ENCODE results near the gene KRT74. TPM values are rescaled to one million over a fixed set of nuclear protein-coding genes. Genes with fewer than 3 reads are reported as not detected.

KRT74 gene
- total RNA-seq, 4 donors from 2014 or later, result not detected

- Histone ChIP-seq H3K4me3 (no peak overlapping the region), H3K4me1 (peaks cover 0 to 11% (median 0%) of the 10 kb centered on the region in 3 donors), H3K36me3 (no peaks in the 10 kb centered on the region), H3K9me3 (no peaks in the 10 kb centered on the region), H3K27ac (no peak overlapping the region), H3K27me3 (peaks cover 4% of the 10 kb centered on the region)
- TF ChIP-seq POLR2A (IDR thresholded peaks at IDR 0.05), result no peak
- no peak for TF ChIP-seq POLR2AphosphoS5 (IDR thresholded peaks at IDR 0.05)
- TF ChIP-seq EP300 (IDR thresholded peaks at IDR 0.05), result no peak
- no peak for TF ChIP-seq CTCF (IDR thresholded peaks at IDR 0.05)
- no peak for ATAC-seq
Observed at GRCh38 chr12:52542157-52542556, 31.5 kb downstream of the KRT74 start.

DNA sequence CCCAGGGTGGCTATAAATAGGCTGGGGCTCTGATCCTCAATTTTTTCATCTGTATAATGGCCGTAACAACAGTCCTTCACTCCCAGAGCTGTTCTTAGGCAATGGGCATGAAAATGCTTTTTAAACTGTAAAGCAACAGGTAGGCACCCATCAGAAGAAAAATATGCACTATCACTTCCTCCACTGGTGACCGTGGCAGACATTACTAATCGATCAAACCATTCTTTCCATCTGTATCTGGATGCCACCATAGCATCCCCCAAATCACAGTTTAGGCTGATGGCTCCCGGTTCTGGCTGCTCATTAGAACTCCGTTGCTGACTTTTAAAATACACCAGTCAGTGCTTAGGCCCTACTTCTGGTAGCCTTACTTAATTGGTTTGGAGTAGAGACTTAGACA lies 31.9 kb downstream of the KRT74 start:
- Histone ChIP-seq H3K4me3 (no peak overlapping the region), H3K9me3 (no peaks in the 10 kb centered on the region), H3K36me3 (no peaks in the 10 kb centered on the region), H3K27me3 (peaks cover 4% of the 10 kb centered on the region), H3K4me1 (peaks cover 0 to 11% (median 0%) of the 10 kb centered on the region in 3 donors), H3K27ac (no peak overlapping the region)
- TF ChIP-seq POLR2A (IDR thresholded peaks at IDR 0.05), result no peak
- no peak for TF ChIP-seq CTCF (IDR thresholded peaks at IDR 0.05)
- no peak for TF ChIP-seq EP300 (IDR thresholded peaks at IDR 0.05)
- no peak for TF ChIP-seq POLR2AphosphoS5 (IDR thresholded peaks at IDR 0.05)
- 95 to 97% methylated on average over 4 to 5 of the region's 5 CpGs for WGBS, 2 donors (ENCODE audit: low coverage in 1 of 2)
- no peak for ATAC-seq

GRCh38 chr12:52540531-52540930 lies 33.1 kb downstream of the KRT74 start:
- no peak overlapping the region for H3K27ac ChIP-seq
- H3K4me3 ChIP-seq, result no peak overlapping the region
- peaks cover 0 to 11% (median 0%) of the 10 kb centered on the region in 3 donors for H3K4me1 ChIP-seq
- peaks cover 4% of the 10 kb centered on the region for H3K27me3 ChIP-seq
- 100% methylated on average over 2 of the region's 7 CpGs; no CpG with 5 or more reads in 1 of the 2 donors for WGBS, 2 donors (ENCODE audit: low coverage in 1 of 2)
- no peaks in the 10 kb centered on the region for H3K36me3 ChIP-seq
- no peak for TF ChIP-seq CTCF (IDR thresholded peaks at IDR 0.05)
- no peaks in the 10 kb centered on the region for H3K9me3 ChIP-seq
- no peak for ATAC-seq

GRCh38 chr12:52539821-52540173 lies 33.8 kb downstream of the KRT74 start:
- Histone ChIP-seq H3K9me3 (no peaks in the 10 kb centered on the region), H3K27ac (no peak overlapping the region), H3K27me3 (peaks cover 4% of the 10 kb centered on the region), H3K36me3 (no peaks in the 10 kb centered on the region), H3K4me1 (peaks cover 0 to 11% (median 0%) of the 10 kb centered on the region in 3 donors), H3K4me3 (no peak overlapping the region)
- no peak for ATAC-seq
- TF ChIP-seq POLR2AphosphoS5 (IDR thresholded peaks at IDR 0.05) (no peak), CTCF (IDR thresholded peaks at IDR 0.05) (no peak), EP300 (IDR thresholded peaks at IDR 0.05) (no peak), POLR2A (IDR thresholded peaks at IDR 0.05) (no peak)
- 94 to 100% methylated on average over 2 of the region's 3 CpGs for WGBS, 2 donors (ENCODE audit: low coverage in 1 of 2)

GRCh38 chr12:52539083-52539820 lies 34.4 kb downstream of the KRT74 start:
- peaks cover 0 to 11% (median 0%) of the 10 kb centered on the region in 3 donors for H3K4me1 ChIP-seq
- TF ChIP-seq POLR2A (IDR thresholded peaks at IDR 0.05) (no peak), CTCF (IDR thresholded peaks at IDR 0.05) (no peak), EP300 (IDR thresholded peaks at IDR 0.05) (no peak), POLR2AphosphoS5 (IDR thresholded peaks at IDR 0.05) (no peak)
- H3K4me3 ChIP-seq, result no peak overlapping the region
- peaks cover 4% of the 10 kb centered on the region for H3K27me3 ChIP-seq
- 47 to 55% methylated on average over 5 of the region's 5 CpGs for WGBS, 2 donors (ENCODE audit: low coverage in 1 of 2)
- H3K36me3 ChIP-seq, result no peaks in the 10 kb centered on the region
- peak; percentile 25 for ATAC-seq
- no peaks in the 10 kb centered on the region for H3K9me3 ChIP-seq
- H3K27ac ChIP-seq, result no peak overlapping the region

Measured in gastroesophageal sphincter (tissue), 4 donors.